PC-9 (cell line): ENCODE data around the gene DSG1. TPM values are rescaled to one million over a fixed set of nuclear protein-coding genes. Genes with fewer than 3 reads are reported as not detected.

ENCODE experiments used
- BruUV-seq: library from RNA; stranded (reverse); fragments of 400-500 nt; replicated peaks from 2 replicates; lab custom pipeline; 2021; lab: Mats Ljungman, UMichigan
- CTCF ChIA-PET: fragments of 300-600 bp; sonication (Branson Sonifier 250); formaldehyde crosslinking; loops from one replicate; lab custom pipeline; 2022; ENCODE audit warnings: antibody characterized with exemption; lab: Charles Lee
- POLR2A ChIA-PET: fragments of 300-600 bp; sonication (Branson Sonifier 250); formaldehyde crosslinking; loops from one replicate; lab custom pipeline; 2022; ENCODE audit warnings: antibody characterized with exemption; ENCODE audit not compliant: unreplicated experiment; lab: Charles Lee
- DNase-seq, 2 experiments: peaks; one replicate each; pipeline versions ENCODE4 v3.0.0 to v3.0.0-alpha.2; 2015 to 2022; ENCODE audit warnings: mixed read lengths in 1 of 2
- H2AFZ ChIP-seq: fragments of 200-600 bp; sonication (generic); 2 replicates; pipeline ENCODE4 v1.8.1; 2017; ENCODE audit warnings: antibody characterized with exemption
- H3F3A ChIP-seq: fragments of 200-600 bp; sonication (generic); 2 replicates; pipeline ENCODE4 v1.8.1; 2017; ENCODE audit warnings: antibody characterized with exemption, mild to moderate bottlenecking, low read depth; ENCODE audit not compliant: insufficient read depth
- H3K27ac ChIP-seq: fragments of 200-600 bp; sonication (generic); 2 replicates; pipeline ENCODE4 v1.6.1; 2016; ENCODE audit warnings: mixed run types
- H3K27me3 ChIP-seq: fragments of 200-600 bp; sonication (generic); 2 replicates; pipeline ENCODE4 v1.6.1; 2016; ENCODE audit warnings: low read depth, mixed run types; ENCODE audit not compliant: insufficient read depth
- H3K36me3 ChIP-seq: fragments of 200-600 bp; sonication (generic); 2 replicates; pipeline ENCODE4 v1.6.1; 2016; ENCODE audit warnings: low read depth, mixed run types
- H3K4me1 ChIP-seq: fragments of 200-600 bp; sonication (generic); replicated peaks from 2 replicates; pipeline ENCODE4 v1.6.1; 2016; ENCODE audit warnings: mixed run types; ENCODE audit not compliant: insufficient read depth
- H3K4me2 ChIP-seq: fragments of 200-600 bp; sonication (generic); 2 replicates; pipeline ENCODE4 v1.6.1; 2017; ENCODE audit warnings: mixed run types
- H3K4me3 ChIP-seq: fragments of 200-600 bp; sonication (generic); 2 replicates; pipeline ENCODE4 v1.6.1; 2016; ENCODE audit warnings: mixed run types
- H3K79me2 ChIP-seq: fragments of 200-600 bp; sonication (generic); 2 replicates; pipeline ENCODE4 v1.6.1; 2017; ENCODE audit warnings: low read depth, mixed run types
- H3K9me2 ChIP-seq: fragments of 200-600 bp; sonication (generic); 2 replicates; pipeline ENCODE4 v1.8.1; 2017; ENCODE audit warnings: mild to moderate bottlenecking; ENCODE audit not compliant: insufficient read depth
- H3K9me3 ChIP-seq: fragments of 200-600 bp; sonication (generic); 2 replicates; pipeline ENCODE4 v1.8.1; 2016; ENCODE audit warnings: low read depth; ENCODE audit not compliant: insufficient read depth
- H4K20me1 ChIP-seq: fragments of 200-600 bp; sonication (generic); 2 replicates; pipeline ENCODE4 v1.8.1; 2017; ENCODE audit not compliant: insufficient read depth
- CTCF ChIP-seq: fragments of 200-600 bp; sonication (generic); conservative IDR thresholded peaks from 2 replicates; pipeline ENCODE4 v1.6.1; 2017; ENCODE audit warnings: mixed run types, antibody characterized with exemption, mild to moderate bottlenecking, moderate library complexity
- EZH2 ChIP-seq: fragments of 200-600 bp; sonication (generic); IDR thresholded peaks from 2 replicates; pipeline ENCODE4 v1.8.0; 2017; ENCODE audit warnings: antibody characterized with exemption, low read depth
- intact Hi-C: fragments of 100-400 bp; cut with micrococcal nuclease; formaldehyde crosslinking; loops from one replicate; pipeline ENCODE4 v1.10.0; 2022; ENCODE audit not compliant: unreplicated experiment
- total RNA-seq: library from RNA; stranded (reverse); gene quantifications from 2 replicates; pipeline ENCODE4 v1.2.3, GENCODE V29; 2021

Gene DSG1
- total RNA-seq, 1 experiment from 2014 or later: not detected

GRCh38 chr18:31402026-31402373 lies 84.0 kb downstream of the DSG1 start:
- Histone ChIP-seq H3K27me3 (no peaks in the 10 kb centered on the region), H3K9me3 (no peaks in the 10 kb centered on the region), H3K4me1 (peaks cover 15% of the 10 kb centered on the region), H3K27ac (no peak overlapping the region), H3K9me2 (no peaks in the 10 kb centered on the region), H3K36me3 (no peaks in the 10 kb centered on the region), H3K4me3 (no peak overlapping the region), H3K4me2 (no peak overlapping the region), H4K20me1 (no peaks in the 10 kb centered on the region), H3F3A (no peaks in the 10 kb centered on the region), H2AFZ (no peak overlapping the region), H3K79me2 (no peaks in the 10 kb centered on the region)
- intact Hi-C loops: no loop called here
- BruUV-seq: no TSS peak
- TF ChIP-seq CTCF (no peak), EZH2 (no peak)
- CTCF ChIA-PET: no interaction called here
- DNase-seq: no peak
- POLR2A ChIA-PET: no interaction called here

GRCh38 chr18:31403409-31403808 lies 85.4 kb downstream of the DSG1 start:
- Histone ChIP-seq H3K4me2 (no peak overlapping the region), H3K4me1 (peaks cover 9% of the 10 kb centered on the region), H3K79me2 (no peaks in the 10 kb centered on the region), H3K27ac (no peak overlapping the region), H3K36me3 (no peaks in the 10 kb centered on the region), H3K27me3 (no peaks in the 10 kb centered on the region), H3F3A (no peaks in the 10 kb centered on the region), H3K9me2 (no peaks in the 10 kb centered on the region), H3K4me3 (no peak overlapping the region), H3K9me3 (no peaks in the 10 kb centered on the region), H2AFZ (no peak overlapping the region), H4K20me1 (no peaks in the 10 kb centered on the region)
- intact Hi-C loops: no loop called here
- TF ChIP-seq CTCF (no peak), EZH2 (no peak)
- POLR2A ChIA-PET: no interaction called here
- CTCF ChIA-PET: no interaction called here
- no TSS peak for BruUV-seq
- no peak for DNase-seq

Other genes with a start within 250 kb of the DSG1 start
- gene DSC2, start 215.7 kb upstream of the DSG1 start, total RNA-seq: 13.9 and 16.5 TPM in 2 replicates
- 0.09 and 0.10 TPM in 2 replicates for gene DSC1, start 155.3 kb upstream of the DSG1 start, total RNA-seq
- not detected in 2 replicates for gene DSG4, start 58.6 kb downstream of the DSG1 start, total RNA-seq
- 0.10 and 0.13 TPM in 2 replicates for gene DSG3, start 129.6 kb downstream of the DSG1 start, total RNA-seq
- gene DSG2, start 180.0 kb downstream of the DSG1 start, total RNA-seq: 66.0 and 90.1 TPM in 2 replicates